Measurements from ENCODE around the gene SNCAIP. TPM values are rescaled to one million over a fixed set of nuclear protein-coding genes. Genes with fewer than 3 reads are reported as not detected.
"Not testable (repeated sequence)": the region's sequence is repeated elsewhere in the genome, so short reads cannot be mapped to it uniquely, and the experiment has no call there.

Gene SNCAIP
- total RNA-seq, 1 donor from 2014 or later: 3.3 TPM

DNA sequence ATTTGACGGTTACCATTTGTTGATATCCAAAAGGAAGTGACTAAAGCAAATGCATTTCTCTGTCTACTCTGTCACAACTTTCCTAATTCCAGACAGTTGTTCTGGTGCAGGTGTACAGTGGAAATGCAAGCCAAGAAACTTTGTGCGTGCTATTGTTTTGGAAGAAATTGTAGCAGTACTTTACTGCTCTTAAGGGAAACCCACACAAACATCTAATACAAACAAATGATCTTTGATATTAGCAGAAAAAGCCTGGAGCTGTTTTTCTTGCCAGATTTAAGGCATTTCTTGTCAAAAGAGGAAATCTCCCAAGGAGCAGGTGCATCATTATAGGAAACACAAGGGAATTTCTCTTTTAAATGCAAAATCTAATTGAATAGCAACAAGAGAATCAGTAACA lies 2.0 kb downstream of the SNCAIP start:
- DNase-seq (ENCODE audit: low spot score): no peak

DNA sequence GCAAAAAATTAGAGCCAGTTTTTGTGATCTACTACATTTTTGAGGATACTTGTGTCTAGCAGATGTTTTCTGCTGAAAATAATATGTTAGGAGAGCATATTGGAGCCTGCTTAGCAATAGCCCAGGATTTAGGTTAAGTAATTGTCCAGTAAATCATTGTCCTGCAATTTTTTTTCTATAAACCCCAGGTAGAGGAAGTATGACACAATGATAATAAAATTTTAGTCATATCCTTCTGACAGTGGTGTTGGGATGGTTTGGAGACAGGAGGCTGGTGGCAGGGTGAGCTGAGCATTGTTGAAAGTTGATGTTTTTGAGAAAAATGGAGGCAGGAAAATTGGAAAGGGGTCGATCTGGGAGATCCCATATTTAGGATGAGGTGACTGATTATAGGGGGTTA lies 3.5 kb downstream of the SNCAIP start:
- DNase-seq (ENCODE audit: low spot score): no peak

DNA sequence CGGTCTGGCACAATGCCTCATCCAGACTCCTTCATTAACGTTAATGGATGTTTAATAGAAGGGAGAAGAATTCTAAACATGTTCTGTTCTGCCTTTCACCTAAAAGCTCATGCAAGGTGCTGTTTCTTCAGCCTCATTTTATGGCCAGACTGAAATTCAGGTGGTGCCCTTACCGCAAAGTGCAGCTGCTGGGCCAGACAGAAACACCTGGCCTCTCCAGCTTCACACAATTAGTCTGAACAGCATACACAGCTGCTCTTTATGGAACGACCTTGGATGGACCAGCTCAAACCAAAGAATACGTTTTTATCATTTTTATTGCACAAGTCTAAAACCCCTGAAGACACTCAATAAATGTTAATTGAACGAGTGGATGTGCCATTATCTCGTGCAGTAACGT lies 4.6 kb downstream of the SNCAIP start:
- no peak for DNase-seq (ENCODE audit: low spot score)

DNA sequence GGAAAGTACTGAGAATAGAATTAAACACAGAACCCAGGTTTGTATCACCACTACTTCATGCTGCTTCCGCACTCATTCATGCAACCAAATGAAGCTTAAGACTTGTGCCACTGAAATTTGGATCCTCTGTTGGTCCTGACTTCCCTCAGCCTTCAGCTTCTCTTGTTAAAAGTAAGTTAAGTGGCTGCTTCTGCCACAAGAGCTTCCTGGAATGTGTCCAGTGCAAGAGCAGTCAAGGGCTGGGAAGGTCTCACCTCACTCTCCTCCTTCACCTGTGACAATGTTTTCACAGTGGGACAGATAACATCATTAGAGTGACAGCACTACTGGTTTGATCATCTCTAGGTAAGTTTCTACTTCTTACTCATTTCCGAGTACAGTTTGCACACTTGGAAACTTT lies 7.9 kb downstream of the SNCAIP start:
- no peak for DNase-seq (ENCODE audit: low spot score)

DNA sequence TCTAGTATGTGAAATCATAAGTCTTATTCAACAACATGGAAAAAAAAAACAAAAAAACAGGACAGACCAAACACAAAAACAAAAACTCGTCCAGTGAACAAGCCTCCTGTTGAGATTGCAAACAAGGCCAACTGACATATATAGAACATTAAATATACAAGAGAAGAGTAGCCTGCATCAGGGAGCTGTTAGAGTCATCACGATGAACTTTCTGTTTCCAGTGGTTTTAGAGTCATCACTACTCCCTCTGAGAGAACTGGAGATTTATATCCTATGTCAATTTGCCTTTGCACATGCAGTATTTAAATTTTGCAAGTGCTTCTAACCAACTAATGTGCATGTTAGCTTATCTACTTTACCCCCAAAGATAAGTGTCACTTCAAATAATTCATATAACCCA lies 9.9 kb downstream of the SNCAIP start:
- no peak for DNase-seq (ENCODE audit: low spot score)

DNA sequence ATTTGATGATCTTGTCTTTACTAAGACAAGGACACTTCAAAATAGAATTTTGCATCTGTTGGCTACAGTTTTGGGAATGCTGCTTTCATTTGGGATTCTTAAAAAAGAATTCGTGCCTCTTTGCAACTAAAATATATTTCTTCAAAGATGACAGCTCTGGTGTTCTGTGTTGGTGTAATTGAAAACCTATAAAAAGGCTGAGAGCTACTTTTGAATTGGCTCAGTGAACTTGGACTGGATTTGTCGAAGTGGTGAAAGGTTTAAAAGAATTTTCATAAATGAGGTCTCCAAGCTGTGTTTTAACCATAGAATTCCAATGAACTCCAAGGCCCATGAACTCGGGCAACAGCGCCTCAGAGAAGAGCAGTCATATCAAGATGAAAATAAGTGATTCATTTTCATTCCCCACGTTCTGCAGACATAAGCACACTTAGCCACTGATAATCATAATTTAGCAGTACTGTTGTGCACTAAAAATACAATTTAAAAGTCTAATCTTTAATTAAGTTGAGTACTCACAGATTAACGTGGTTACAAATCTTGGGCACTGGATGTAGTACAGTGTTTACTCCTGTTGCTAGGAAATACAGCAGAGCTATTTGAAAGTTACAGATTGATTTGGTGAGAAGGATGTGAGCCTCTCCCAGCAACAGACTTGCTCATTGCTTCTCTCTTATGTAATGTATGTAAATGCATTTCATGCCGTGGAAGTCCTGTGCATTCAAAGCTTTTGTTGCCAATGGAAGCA lies 10.9 kb downstream of the SNCAIP start:
- DNase-seq (ENCODE audit: low spot score): no peak

DNA sequence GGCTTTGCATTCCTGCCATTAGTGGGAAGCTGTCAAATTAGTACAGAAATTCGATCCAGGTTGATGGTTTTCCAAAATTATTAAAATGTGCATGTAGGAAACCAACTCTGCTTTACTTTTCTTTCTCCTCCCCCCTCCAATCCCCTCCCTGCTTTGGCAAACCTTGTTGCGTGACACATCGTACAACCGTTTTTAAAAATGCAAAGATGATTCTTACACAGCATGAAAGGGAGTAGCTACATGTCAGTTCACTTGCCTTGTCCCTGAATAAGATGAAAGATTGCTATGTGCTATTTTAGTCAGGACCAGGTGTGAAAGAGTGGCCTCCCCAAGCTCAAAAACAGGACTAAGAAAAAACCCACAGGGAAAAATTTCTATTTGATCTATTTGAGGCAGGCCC lies 11.7 kb downstream of the SNCAIP start:
- DNase-seq (ENCODE audit: low spot score): no peak

DNA sequence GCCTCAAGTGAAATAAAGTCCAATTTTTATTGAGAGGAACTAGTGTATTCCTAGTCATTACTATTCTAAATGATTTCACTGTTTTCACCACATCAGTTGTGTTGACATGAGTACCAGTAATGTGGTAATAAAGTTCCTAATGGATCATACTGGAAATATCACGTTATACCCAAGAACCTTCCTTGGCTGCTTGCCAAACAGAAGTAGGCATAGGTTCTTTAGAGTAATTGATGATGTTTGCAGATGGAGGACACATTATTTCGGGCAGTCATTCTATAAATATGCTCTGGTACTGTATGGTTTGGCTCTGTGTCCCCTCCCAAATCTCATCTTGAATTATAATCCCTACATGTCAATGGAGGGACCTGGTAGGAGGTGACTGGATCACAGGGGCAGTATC lies 15.1 kb downstream of the SNCAIP start:
- DNase-seq (ENCODE audit: low spot score): no peak

DNA sequence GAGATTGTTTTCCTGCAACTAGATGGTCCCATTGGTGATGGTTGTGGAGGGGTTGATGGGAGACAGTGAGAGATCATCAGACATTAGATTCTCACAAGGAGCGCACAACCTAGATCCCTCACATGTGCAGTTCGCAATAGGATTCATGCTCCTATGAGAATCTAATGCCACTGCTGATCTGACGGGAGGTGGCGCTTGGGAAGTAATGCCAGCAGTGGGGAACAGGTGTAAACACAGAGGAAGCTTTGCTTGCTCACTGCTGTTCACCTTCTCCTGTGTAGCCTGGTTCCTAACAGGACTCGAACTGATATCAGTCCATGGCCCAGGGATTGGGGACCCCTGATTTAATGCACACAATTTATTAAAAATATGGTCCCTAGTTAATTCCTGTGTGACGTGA lies 18.8 kb downstream of the SNCAIP start:
- DNase-seq (ENCODE audit: low spot score): no peak

DNA sequence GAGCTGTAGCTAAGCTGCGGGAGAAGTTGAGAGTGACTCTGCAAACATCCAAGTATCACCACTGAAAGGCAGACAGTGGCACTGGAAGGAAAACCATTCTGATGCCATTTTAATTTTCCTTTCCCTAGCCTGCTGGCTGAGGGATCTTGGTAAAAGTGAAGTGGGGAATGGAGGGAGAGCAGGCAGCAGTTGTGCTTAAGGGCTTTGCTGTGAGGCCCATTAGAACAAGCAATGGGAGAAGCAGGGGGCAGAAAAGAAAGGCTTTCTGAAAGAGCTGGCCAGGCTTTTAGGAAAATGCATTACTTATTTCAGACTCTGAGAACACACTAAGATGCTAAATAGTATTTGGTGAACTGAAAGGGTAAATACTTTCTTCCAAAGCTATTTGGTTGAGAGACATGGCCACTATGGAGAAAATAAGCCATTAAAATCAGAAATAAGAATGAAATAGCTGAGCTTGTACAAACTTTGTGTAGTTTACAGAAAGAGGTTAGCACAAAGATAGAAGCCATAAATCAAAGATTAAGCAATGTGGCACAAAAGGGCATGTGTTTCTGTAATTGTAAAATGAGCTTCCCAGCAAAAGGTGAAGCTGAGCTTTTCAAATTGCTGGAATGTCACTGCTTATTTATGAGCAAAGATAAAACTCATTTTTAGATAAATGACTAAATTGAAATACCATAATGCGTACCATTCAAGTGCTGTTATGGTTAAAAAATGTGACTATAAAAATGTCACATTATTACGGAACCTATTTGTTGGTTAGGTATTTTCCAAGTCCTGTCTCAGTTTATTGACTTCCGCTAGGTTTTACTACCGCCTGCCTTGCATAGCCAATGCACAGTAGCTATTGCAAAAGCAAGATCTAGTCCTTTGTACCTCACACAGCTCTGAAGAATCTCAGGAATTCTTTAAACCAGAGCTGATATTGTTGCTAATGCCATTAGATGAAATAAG lies 20.8 kb downstream of the SNCAIP start:
- no peak for DNase-seq (ENCODE audit: low spot score)

DNA sequence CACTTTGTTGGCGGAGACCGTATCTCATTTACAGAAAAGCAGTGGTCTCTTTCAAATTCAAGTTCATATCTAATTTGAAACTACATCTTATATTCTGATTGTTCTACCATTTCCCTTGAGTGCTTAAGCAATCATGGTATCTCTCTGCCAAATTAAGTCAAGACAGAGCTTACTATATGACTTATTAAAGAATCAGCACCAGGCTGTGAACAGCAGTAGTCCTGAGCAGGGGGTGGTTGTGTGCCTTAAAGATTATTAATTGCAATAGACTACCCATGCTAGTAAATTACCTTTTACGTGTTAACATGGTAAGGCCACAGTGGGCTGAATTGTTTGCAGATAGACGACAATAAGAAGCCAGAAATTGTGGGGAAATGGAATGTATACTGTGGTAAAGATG lies 21.5 kb downstream of the SNCAIP start:
- DNase-seq (ENCODE audit: low spot score): no peak

DNA sequence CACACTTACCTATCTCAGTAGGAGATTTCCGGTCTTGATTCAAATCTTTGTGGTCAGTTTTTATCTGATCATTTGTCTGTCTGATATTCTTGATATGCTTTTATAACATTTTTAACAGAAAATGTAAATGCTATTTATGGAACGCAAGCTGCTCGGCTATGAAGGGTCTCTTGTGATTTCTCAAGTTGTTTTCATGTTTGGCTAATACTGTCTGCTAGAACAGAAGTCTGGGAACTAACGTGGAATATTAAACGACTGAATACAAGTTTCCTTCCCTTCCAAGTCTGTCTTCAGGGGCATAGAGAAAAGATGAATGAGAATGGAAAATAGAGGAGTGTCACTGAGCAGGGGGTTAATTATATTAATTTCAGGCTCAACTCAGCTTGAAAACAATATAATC lies 27.6 kb downstream of the SNCAIP start:
- DNase-seq (ENCODE audit: low spot score): no peak

DNA sequence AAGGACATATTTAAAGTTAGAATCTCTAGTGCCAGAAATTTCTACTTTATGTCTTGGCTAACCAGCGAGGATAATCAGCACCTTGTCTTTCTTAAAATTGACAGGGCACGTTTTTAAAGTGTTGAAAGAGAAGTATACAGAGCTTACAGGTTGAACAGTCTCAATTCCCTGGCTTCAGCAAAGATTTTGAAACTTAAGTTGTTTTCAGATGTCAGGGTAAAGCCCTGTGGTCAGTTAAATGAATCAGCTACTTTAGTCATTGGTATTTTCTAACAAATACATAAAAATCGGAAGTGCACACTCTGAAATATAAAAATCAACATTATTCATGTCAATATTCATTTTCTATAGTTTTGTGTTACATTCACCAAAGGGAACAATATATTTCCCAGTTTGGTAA lies 29.1 kb downstream of the SNCAIP start:
- no peak for DNase-seq (ENCODE audit: low spot score)

DNA sequence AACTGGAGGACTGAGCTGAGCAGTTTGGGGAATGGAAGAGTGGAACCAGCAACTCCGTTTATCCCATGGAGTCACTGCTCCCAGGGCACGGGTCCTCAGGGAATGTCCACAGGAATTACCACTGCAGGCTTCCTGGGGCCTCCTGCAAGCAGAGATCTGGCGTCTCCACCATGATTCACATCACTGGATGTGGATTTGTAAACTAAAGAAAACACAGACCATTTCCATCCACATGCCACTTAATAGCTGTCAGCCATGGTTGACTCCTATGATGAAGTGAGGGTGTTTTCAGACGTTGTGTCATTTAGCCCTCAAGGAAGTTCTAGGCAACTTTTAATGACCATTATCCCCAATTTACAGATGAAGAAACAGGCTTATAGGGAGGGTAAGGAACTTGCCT lies 30.2 kb downstream of the SNCAIP start:
- DNase-seq (ENCODE audit: low spot score): no peak

DNA sequence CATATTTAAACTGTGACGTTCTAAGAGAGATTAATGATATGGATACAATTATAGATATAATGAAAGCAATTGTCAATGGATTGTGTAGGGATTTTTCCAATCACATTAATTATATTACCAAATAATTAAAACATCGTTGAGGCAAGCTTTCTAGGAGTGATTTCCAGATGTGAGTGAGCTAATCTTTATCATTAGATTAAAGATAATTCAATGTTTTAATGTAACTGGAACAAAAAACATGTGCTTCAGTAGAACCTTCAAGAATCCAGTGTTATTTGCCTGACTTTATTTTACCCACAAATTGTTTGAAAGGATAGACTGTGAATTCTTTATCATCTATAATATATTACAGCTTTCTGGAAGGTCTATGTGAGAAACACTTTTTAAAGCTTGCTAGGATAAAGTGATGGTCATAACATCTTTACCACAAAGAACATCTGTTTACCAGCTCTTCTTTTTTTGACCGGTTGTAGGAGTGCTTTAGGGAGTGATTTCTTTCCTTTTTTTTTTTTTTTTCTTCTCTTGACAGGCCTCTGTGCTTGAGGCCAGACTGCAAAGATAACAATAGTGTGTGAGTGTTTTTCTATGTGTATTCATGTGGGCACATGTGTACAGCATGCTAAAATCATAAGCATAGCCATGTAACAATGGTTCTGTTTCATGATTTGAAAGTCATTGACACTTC lies 35.0 kb downstream of the SNCAIP start:
- no peak for DNase-seq (ENCODE audit: low spot score)

DNA sequence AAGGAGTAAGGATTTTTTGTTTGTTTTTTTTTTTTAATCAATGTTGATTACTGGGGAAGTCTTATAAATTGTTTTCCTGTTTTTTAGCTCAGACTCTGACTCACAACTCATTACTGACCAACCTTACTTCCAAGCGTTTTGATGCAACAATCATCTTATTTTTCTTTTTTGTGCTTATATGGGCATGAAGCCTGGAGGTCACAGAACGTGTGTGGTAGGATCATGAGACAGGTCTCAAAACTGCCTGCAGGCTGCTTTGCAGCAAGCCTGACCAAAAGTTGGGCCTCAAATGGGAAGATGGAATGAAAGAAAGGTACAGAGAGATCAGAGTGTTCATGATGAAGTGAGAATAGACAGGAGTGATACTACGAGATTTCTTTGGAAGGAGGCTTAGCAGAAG lies 38.5 kb downstream of the SNCAIP start:
- no peak for DNase-seq (ENCODE audit: low spot score)

DNA sequence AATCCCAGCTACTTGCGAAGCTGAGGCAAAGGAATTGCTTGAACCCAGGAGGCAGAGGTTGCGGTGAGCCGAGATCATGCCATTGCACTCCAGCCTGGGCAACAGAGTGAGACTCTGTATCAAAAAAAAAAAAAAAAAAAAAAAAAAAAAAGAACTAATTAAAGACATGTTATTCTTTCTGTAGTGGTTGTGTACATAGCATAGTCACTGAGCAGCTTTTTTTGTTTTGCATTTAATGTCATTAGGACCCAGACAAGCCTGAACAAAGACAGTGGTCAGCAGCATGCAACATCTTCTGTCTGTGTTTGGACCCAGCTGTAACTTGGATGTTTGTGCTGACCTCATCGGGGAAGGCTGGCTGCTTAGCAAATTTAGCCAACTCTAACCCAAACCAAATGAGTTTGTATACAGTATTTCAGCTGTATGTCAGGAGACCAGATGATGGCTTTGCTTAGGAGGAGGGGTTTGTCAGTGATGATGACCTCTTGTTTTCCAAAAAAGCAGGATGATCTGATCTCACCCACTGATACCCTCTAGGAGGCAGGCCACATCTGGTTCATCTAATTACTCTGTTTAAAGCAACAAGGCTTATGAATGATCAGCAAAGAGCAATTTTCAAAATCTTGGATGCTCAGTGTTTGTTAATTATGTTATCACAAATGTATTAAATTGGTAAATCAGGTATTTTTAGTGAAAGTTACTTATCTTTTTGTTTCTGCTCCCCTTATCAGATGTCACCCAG lies 39.5 kb downstream of the SNCAIP start:
- DNase-seq (ENCODE audit: low spot score): no peak

DNA sequence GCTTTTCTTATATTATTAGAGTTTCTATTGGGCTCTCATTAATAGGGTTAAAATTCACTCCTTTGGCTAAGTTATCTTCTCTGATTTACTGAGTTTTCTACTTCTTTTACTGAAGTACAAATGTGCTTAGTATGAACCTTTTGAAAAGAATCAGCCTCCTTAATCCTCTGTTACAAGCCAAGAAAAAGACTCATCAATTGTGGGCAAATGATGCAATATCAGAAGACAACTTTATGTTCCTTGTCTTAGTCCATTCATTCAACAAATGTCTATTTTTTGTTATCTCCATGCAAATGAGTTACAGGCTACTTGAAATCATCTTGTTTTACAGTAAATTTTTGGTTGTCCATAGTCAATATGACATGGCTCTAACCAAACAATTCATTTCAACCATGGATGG lies 40.3 kb downstream of the SNCAIP start:
- no peak for DNase-seq (ENCODE audit: low spot score)

DNA sequence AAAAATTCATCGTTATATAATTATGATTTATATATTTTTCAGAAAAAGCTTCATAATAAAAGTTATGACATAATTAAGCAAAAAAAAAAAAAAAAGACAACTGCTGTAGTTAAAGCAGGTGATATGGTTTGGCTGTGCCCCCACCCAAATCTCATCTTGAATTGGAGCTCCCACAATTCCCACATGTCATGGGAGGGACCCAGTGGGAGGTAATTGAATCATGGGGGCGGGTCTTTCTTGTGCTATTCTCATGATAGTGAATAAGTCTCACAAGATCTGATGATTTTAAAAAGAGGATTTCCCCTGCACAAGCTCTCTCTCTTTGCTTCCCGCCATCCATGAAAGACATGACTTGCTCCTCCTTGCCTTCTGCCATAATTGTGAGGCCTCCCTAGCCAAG lies 41.3 kb downstream of the SNCAIP start:
- not testable (repeated sequence) for DNase-seq (ENCODE audit: low spot score)

DNA sequence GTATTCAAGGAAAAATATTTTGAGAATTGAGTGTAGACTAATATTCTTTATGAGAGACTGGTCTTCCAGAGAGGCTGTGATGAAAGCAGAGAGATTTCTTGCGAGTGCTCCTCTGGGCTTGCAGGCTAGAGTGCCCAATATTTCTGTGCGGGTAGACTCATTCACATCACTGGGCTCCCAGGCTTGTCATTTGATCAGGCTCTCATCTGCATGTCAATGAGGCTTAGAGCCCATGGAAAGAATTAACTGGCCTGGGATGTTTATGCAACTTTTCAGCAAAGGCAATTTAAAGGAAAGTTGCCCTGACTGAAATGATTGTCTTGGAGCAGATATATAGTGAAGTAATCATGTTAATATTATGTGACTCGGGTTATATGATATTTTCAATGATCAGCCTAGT lies 42.3 kb downstream of the SNCAIP start:
- no peak for DNase-seq (ENCODE audit: low spot score)

DNA sequence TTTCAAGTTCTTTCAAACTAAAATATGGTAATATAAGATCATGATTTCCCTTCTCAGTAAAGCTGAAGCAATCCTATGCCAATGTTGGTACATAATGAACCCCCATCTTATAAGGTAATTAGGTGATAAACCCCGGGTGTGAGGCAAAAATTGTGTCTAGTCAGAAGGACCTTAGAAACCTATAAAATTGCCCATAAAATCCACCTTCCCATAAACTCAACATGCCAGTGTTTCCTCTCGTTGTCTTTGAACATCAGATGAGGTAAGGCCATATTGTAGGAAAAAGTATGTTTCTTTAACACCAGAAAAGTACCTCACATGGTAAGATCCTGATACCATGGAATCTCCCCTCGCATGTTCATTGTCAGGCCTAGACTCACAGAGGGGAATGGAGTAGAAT lies 43.3 kb downstream of the SNCAIP start:
- DNase-seq (ENCODE audit: low spot score): no peak

DNA sequence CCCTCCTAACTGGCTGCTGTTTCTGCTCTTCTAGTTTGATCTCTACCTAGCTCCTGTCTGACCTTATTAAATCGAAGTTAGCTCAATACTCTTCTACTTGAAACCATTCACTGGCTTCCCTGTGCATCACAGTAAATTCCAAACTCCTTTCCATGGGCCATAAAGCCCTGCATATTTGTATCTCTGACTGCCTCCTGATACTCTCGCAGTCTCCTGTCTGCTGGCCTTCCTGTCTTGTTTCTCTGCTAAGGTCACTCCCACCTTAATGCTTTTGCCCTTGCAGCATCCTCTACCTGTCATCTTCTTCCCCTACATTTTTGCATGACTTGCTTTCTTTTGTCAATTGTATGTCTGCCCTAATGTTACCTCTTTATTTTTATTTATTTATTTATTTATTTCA lies 44.8 kb downstream of the SNCAIP start:
- no peak for DNase-seq (ENCODE audit: low spot score)

Data from ureter (tissue), 1 donor.